Prostate gland (tissue), 2 donors: ENCODE results near the gene CDT1.

Experiments
- CTCF ChIP-seq, 4 experiments: fragments of 200-600 bp in 2 of 4; fragments of 450-650 bp in 2 of 4; sonication (generic) in 2 of 4; IDR thresholded peaks; 1 replicate in 3 of 4; 2 replicates in 1 of 4; pipeline ENCODE4 v1.5.1; 2016 to 2019; ENCODE audit warnings: antibody characterized with exemption in 4 of 4, mild to moderate bottlenecking in 2 of 4, moderate library complexity in 2 of 4
- POLR2A ChIP-seq: fragments of 450-650 bp; IDR thresholded peaks from one replicate; pipeline ENCODE4 v1.6.1; 2016; ENCODE audit warnings: antibody characterized with exemption, mild to moderate bottlenecking
- POLR2AphosphoS5 ChIP-seq: sonication (generic); formaldehyde crosslinking; IDR thresholded peaks from one replicate; pipeline ENCODE4 v1.6.1; 2017; ENCODE audit warnings: antibody characterized with exemption

- TF ChIP-seq CTCF (IDR thresholded peaks at IDR 0.05) (no peak), POLR2A (no peak), POLR2AphosphoS5 (no peak)
Measured at GRCh38 chr16:88826070-88826840, 22.7 kb downstream of the CDT1 start.
